Smooth muscle cell (in vitro differentiated cells): ENCODE results near the gene C12orf43. TPM values are rescaled to one million over a fixed set of nuclear protein-coding genes. Genes with fewer than 3 reads are reported as not detected.
"Not testable (repeated sequence)": the region's sequence is repeated elsewhere in the genome, so short reads cannot be mapped to it uniquely, and the experiment has no call there.

Experiments used
- DNase-seq: peaks from one replicate; lab custom pipeline; 2025; ENCODE audit not compliant: unreplicated experiment; lab: John Stamatoyannopoulos, UW
- H2AFZ ChIP-seq: fragments of 200-600 bp; sonication (generic); 2 replicates; pipeline ENCODE4 v1.6.0; 2016; ENCODE audit warnings: antibody characterized with exemption, low read depth, mild to moderate bottlenecking
- H3F3A ChIP-seq: fragments of 200-600 bp; sonication (generic); 2 replicates; pipeline ENCODE4 v1.6.0; 2017; ENCODE audit warnings: antibody characterized with exemption, low read depth
- H3K27ac ChIP-seq: fragments of 200-600 bp; sonication (generic); 2 replicates; pipeline ENCODE4 v1.5.1; 2016; ENCODE audit warnings: low read depth, mild to moderate bottlenecking
- H3K27me3 ChIP-seq: fragments of 200-600 bp; sonication (generic); 2 replicates; pipeline ENCODE4 v1.6.1; 2016; ENCODE audit warnings: low read depth, mild to moderate bottlenecking
- H3K36me3 ChIP-seq: fragments of 200-600 bp; sonication (generic); 2 replicates; pipeline ENCODE4 v1.5.1; 2016; ENCODE audit warnings: low read depth
- H3K4me1 ChIP-seq: fragments of 200-600 bp; sonication (generic); 2 replicates; pipeline ENCODE4 v1.5.1; 2016; ENCODE audit warnings: low read depth
- H3K4me2 ChIP-seq: fragments of 200-600 bp; sonication (generic); 2 replicates; pipeline ENCODE4 v1.6.0; 2016; ENCODE audit warnings: mild to moderate bottlenecking
- H3K4me3 ChIP-seq: fragments of 200-600 bp; sonication (generic); 2 replicates; pipeline ENCODE4 v1.5.1; 2016; ENCODE audit warnings: mild to moderate bottlenecking
- H3K79me2 ChIP-seq: fragments of 200-600 bp; sonication (generic); 2 replicates; pipeline ENCODE4 v1.6.0; 2016; ENCODE audit warnings: low read depth, mild to moderate bottlenecking
- H3K9ac ChIP-seq: fragments of 200-600 bp; sonication (generic); 2 replicates; pipeline ENCODE4 v1.6.0; 2016; ENCODE audit warnings: low read depth
- H3K9me3 ChIP-seq: fragments of 200-600 bp; sonication (generic); replicated peaks from 2 replicates; pipeline ENCODE4 v1.5.1; 2016; ENCODE audit warnings: low read depth
- H4K20me1 ChIP-seq: fragments of 200-600 bp; sonication (generic); 2 replicates; pipeline ENCODE4 v1.6.0; 2016; ENCODE audit warnings: low read depth
- CTCF ChIP-seq: fragments of 200-600 bp; sonication (generic); IDR thresholded peaks from 2 replicates; pipeline ENCODE4 v1.5.1; 2017; ENCODE audit warnings: borderline replicate concordance, mild to moderate bottlenecking, antibody characterized with exemption; ENCODE audit not compliant: insufficient read depth, poor library complexity, severe bottlenecking
- WGBS: methylation state at CpG from one replicate; pipeline ENCODE4 v1.1.7; 2016; ENCODE audit warnings: low lambda C conversion rate; 5-methylcytosine and 5-hydroxymethylcytosine counted together
- polyA plus RNA-seq: library from polyadenylated mRNA; unstranded; fragments of >200 nt; fragmentation: Nextera tagmentation; extraction: Ambion mirVana; gene quantifications from 2 replicates; pipeline ENCODE4 v1.2.1, GENCODE V29; 2016
- total RNA-seq: library from RNA; depleted of rRNA; stranded (reverse); fragments of >200 nt; gene quantifications from 2 replicates; pipeline ENCODE4 v1.2.3, GENCODE V29; 2014

Gene C12orf43
- total RNA-seq (9.4 and 11.0 TPM in 2 replicates), polyA plus RNA-seq (14.1 and 14.6 TPM in 2 replicates)

- peak within 1 kb of the TSS; percentile 69 for H3K4me3 ChIP-seq
- WGBS: 2% methylated on average over 34 of the region's 34 CpGs
- no peaks in the 10 kb centered on the region for H3K9me3 ChIP-seq
- peak; percentile 50 for DNase-seq
- no peaks in the 10 kb centered on the region for H3F3A ChIP-seq
- H3K79me2 ChIP-seq: peaks cover 13% of the 10 kb centered on the region
- peak within 1 kb of the TSS; percentile 86 for H3K9ac ChIP-seq
- TF ChIP-seq CTCF: no peak
- peak within 1 kb of the TSS; percentile 81 for H2AFZ ChIP-seq
- H3K27me3 ChIP-seq: no peaks in the 10 kb centered on the region
- no peaks in the 10 kb centered on the region for H3K36me3 ChIP-seq
- peak within 1 kb of the TSS; percentile 71 for H3K27ac ChIP-seq
- H3K4me1 ChIP-seq: peaks cover 7% of the 10 kb centered on the region
- H4K20me1 ChIP-seq: no peaks in the 10 kb centered on the region
- peak within 1 kb of the TSS; percentile 89 for H3K4me2 ChIP-seq
Observed at GRCh38 chr12:121015825-121016766, at the start of gene C12orf43. C12orf43 (minus strand) TSS chr12:121016487; CDS start chr12:121016474, 13 bp downstream.

GRCh38 chr12:121065345-121065744, 49.1 kb upstream of the C12orf43 start:
- DNase-seq: no peak
- 74% methylated on average over 2 of the region's 2 CpGs for WGBS

GRCh38 chr12:121064586-121064985, 48.3 kb upstream of the C12orf43 start:
- not testable (repeated sequence) for H3K36me3 ChIP-seq, H3K9ac ChIP-seq, H3K79me2 ChIP-seq, H3F3A ChIP-seq, H4K20me1 ChIP-seq, H2AFZ ChIP-seq, DNase-seq, H3K4me2 ChIP-seq, H3K9me3 ChIP-seq, H3K27ac ChIP-seq, H3K4me3 ChIP-seq, H3K27me3 ChIP-seq, H3K4me1 ChIP-seq
- 93% methylated on average over 10 of the region's 12 CpGs for WGBS

More at GRCh38 chr12:121065345-121065744, 49.1 kb upstream of the C12orf43 start:
- no peaks in the 10 kb centered on the region for H4K20me1 ChIP-seq
- H3K4me1 ChIP-seq: no peaks in the 10 kb centered on the region
- H3K27ac ChIP-seq: no peak overlapping the region
- H3K9me3 ChIP-seq: no peaks in the 10 kb centered on the region
- no peak overlapping the region for H3K9ac ChIP-seq
- H2AFZ ChIP-seq: no peak overlapping the region
- peaks cover 3% of the 10 kb centered on the region for H3K27me3 ChIP-seq
- TF ChIP-seq CTCF: no peak
- H3K36me3 ChIP-seq: no peaks in the 10 kb centered on the region
- no peak overlapping the region for H3K4me2 ChIP-seq
- H3F3A ChIP-seq: no peaks in the 10 kb centered on the region
- no peaks in the 10 kb centered on the region for H3K79me2 ChIP-seq
- no peak overlapping the region for H3K4me3 ChIP-seq

- Histone ChIP-seq H3K27ac (no peak overlapping the region), H3K9me3 (no peaks in the 10 kb centered on the region), H3K9ac (no peak overlapping the region), H3K79me2 (no peaks in the 10 kb centered on the region), H3K4me2 (no peak overlapping the region), H2AFZ (no peak overlapping the region), H4K20me1 (no peaks in the 10 kb centered on the region), H3F3A (no peaks in the 10 kb centered on the region), H3K4me3 (no peak overlapping the region), H3K36me3 (no peaks in the 10 kb centered on the region), H3K4me1 (no peaks in the 10 kb centered on the region), H3K27me3 (peaks cover 3% of the 10 kb centered on the region)
- DNase-seq: no peak
- no peak for TF ChIP-seq CTCF
- 96% methylated on average over 1 of the region's 1 CpG for WGBS
Observed at GRCh38 chr12:121064116-121064515, 47.8 kb upstream of the C12orf43 start.
